ENCODE data around the gene RTF1.

The RTF1 gene

DNA sequence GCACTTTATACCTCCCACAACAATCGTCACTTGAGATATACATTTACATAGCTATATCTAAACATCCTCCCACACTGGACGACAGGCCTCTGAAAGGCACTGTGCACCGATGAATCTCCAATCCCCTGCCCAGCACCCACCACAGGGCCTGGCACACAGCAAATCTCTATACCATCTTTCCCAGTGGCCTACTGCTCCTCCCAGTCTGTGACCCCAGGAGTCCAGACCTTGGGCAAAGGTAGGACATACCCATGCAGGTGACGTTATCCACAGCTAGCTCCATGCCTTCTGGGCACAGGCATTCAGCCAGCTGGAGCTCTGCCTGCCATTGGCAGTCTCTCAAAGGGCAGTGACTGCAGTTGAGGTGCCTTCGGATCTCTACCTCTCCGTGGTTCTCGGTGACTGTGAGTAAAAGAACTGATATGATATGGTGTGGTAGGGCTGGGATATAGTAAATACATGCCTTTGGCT lies 91.0 kb downstream of the RTF1 start:
- H3K4me3 ChIP-seq (ENCODE audit: low read depth, low read length): no peak overlapping the region
- TF ChIP-seq, protein P1, sequence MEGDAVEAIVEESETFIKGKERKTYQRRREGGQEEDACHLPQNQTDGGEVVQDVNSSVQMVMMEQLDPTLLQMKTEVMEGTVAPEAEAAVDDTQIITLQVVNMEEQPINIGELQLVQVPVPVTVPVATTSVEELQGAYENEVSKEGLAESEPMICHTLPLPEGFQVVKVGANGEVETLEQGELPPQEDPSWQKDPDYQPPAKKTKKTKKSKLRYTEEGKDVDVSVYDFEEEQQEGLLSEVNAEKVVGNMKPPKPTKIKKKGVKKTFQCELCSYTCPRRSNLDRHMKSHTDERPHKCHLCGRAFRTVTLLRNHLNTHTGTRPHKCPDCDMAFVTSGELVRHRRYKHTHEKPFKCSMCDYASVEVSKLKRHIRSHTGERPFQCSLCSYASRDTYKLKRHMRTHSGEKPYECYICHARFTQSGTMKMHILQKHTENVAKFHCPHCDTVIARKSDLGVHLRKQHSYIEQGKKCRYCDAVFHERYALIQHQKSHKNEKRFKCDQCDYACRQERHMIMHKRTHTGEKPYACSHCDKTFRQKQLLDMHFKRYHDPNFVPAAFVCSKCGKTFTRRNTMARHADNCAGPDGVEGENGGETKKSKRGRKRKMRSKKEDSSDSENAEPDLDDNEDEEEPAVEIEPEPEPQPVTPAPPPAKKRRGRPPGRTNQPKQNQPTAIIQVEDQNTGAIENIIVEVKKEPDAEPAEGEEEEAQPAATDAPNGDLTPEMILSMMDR (IDR thresholded peaks at IDR 0.05; ENCODE audit: borderline replicate concordance, insufficient read depth, low read depth, low read length): no peak

DNA sequence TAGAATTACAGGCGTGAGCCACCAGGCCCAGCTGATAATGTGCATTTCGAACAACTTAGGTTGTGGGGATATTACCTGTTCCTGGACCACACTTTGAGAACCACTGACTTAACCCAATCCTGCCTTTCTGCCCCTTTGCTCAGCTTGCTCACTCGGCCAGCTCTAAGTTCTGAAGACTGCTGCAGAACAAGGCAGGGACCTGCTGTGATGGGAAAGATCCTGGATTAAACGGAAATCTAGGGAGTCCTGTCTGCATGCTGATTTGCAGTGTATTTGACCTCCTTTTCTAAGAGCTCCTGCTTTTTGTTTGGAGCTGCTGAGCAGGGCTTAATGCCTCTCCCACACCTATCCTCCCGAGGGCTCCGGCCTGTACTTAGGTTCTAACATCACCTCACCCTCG lies 93.8 kb downstream of the RTF1 start:
- TF ChIP-seq, protein P1 (IDR thresholded peaks at IDR 0.05; ENCODE audit: borderline replicate concordance, insufficient read depth, low read depth, low read length): no peak

DNA sequence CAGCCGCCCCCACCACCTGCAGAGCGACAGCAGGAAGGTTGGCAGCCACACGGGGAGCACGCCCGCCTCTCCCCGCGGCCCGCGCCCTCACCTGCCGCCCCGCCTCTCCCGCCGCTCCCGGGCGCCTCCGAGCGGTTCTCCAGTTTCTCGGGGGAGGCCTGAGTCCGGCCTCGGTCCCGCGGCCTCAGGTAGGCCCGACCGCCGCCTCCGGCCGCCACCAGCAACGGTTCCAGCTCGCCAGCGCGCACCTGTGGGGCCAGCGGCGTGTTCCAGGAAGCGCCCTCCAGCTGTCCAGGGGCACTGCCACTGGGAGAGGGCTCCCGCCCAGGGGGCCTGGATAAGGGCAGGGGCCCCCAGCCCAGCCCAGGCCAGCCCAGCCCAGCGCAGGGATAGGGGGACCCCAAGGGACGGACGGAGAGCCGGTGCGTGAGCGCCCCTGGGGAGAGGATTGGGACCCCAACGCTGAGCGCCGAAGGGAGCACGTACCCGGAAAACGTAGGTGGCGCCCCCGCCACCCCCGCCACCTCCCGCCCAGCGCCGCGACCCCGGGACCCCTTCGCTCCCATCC lies 94.5 kb downstream of the RTF1 start:
- TF ChIP-seq, protein P1 (IDR thresholded peaks at IDR 0.05; ENCODE audit: borderline replicate concordance, insufficient read depth, low read depth, low read length): no peak
- no peak overlapping the region for H3K4me3 ChIP-seq (ENCODE audit: low read depth, low read length)

More for the DNA sequence above, 93.8 kb downstream of the RTF1 start:
- no peak overlapping the region for H3K4me3 ChIP-seq (ENCODE audit: low read depth, low read length)

DNA sequence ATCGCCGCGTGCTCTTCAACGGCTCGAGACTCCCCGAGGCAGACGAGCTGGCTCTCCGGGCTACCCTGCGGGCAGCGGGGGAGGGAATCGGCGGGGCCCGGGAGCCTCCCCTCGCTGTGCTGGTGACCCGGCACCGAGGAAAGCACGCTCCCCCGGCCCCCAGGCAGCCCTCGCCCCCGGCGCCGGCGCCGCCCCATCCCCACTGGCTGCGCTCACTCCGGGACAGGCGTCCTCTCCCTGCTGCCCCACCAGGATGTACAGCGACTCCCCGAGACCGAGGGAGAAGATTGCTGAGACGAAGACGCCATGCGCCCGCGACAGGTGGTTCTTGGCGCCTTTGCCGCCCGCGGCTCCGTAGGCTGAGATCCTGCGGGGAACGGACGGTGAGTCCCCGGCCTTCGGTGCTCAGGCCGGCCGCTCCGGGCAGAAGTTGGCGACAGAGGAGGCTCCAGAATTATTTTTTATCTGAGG lies 95.0 kb downstream of the RTF1 start:
- no peak overlapping the region for H3K4me3 ChIP-seq (ENCODE audit: low read depth, low read length)
- TF ChIP-seq, protein P1 (IDR thresholded peaks at IDR 0.05; ENCODE audit: borderline replicate concordance, insufficient read depth, low read depth, low read length): no peak

DNA sequence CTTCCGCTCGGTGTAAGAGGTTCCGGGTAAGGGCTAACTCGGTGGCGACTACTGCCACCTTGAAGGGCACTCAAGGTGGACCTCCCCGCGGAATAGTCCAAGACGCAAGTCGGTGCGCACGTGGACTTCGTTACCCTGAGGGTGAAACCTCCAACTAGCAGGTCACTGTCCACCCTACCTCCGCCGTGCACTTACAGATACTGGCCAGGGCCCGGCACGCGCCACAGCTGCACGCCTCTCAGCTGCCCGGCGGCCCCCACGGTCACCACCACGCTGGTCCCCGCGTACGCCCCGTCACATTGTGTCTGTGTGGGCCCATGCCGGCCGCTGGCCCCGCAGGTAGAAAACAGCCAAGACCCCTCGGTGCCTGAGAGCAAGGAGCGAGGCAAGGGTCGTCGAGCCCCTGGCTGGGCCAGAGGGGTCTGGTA lies 95.6 kb downstream of the RTF1 start:
- H3K4me3 ChIP-seq (ENCODE audit: low read depth, low read length): peak overlapping the region; percentile 44
- TF ChIP-seq, protein P1 (IDR thresholded peaks at IDR 0.05; ENCODE audit: borderline replicate concordance, insufficient read depth, low read depth, low read length): no peak

DNA sequence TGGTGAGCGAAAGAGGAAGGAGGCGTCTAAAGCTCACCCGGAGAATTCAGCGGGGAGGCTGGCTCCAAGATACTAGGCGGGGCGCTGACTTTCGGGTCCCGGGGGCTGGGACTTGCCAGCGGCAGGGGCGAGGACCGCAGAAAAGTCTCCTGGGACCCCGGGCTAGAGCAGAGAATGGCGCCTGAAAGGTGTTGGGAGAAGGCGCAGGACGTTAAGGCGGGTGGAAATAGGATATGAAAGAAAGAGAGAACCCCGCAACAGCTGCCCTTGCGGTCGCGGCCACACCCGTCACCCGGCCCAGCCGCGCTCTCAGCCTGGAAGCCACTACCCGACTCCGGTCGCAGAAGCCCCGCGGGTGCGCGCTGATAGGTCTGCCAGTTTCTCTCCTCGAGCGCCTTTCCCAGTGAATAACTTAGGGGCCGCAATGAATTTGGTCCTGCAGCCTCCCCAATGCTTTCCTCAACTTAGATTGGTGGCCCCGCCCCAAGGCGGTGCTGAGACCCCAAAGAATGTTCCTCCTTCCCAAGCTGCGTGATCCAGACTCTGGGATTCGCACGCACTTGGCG lies 96.1 kb downstream of the RTF1 start:
- TF ChIP-seq, protein P1 (IDR thresholded peaks at IDR 0.05; ENCODE audit: borderline replicate concordance, insufficient read depth, low read depth, low read length): no peak
- peak overlapping the region; percentile 44 for H3K4me3 ChIP-seq (ENCODE audit: low read depth, low read length)

Measured in GM12875 (cell line).